SK-N-MC (cell line): Measurements from ENCODE around the gene PFKP.

Experiments used
- EZH2 ChIP-seq: fragments of 200-600 bp; sonication (generic); IDR thresholded peaks from one replicate; pipeline ENCODE4 v1.6.1; 2017; ENCODE audit warnings: antibody characterized with exemption
- FOXP2 ChIP-seq: optimal IDR thresholded peaks from 2 replicates; pipeline ENCODE3; 2011; ENCODE audit warnings: mild to moderate bottlenecking, moderate library complexity; ENCODE audit not compliant: insufficient read depth; ENCODE audit errors: extremely low read length, control extremely low read depth
- POLR2AphosphoS5 ChIP-seq: IDR thresholded peaks from 2 replicates; pipeline ENCODE4 v1.6.1; 2012; ENCODE audit warnings: mild to moderate bottlenecking, low read depth, low read length, borderline replicate concordance

GRCh38 chr10:3127921-3128320 is 60.6 kb downstream of the PFKP start:
- TF ChIP-seq POLR2AphosphoS5 (no peak), EZH2 (no peak), FOXP2 (no peak)
